ENCODE data around the gene NMNAT2. TPM values are rescaled to one million over a fixed set of nuclear protein-coding genes. Genes with fewer than 3 reads are reported as not detected.

The NMNAT2 gene
- total RNA-seq, 4 donors from 2014 or later: 1.0 to 4.5 (median 2.4) TPM

- TF ChIP-seq CTCF (IDR thresholded peaks at IDR 0.05; ENCODE audit: low read depth): no peak
Measured at GRCh38 chr1:183281553-183282091, 136.6 kb downstream of the NMNAT2 start.

GRCh38 chr1:183281039-183281438 lies 137.1 kb downstream of the NMNAT2 start:
- no peak for TF ChIP-seq CTCF (IDR thresholded peaks at IDR 0.05; ENCODE audit: low read depth)

DNA sequence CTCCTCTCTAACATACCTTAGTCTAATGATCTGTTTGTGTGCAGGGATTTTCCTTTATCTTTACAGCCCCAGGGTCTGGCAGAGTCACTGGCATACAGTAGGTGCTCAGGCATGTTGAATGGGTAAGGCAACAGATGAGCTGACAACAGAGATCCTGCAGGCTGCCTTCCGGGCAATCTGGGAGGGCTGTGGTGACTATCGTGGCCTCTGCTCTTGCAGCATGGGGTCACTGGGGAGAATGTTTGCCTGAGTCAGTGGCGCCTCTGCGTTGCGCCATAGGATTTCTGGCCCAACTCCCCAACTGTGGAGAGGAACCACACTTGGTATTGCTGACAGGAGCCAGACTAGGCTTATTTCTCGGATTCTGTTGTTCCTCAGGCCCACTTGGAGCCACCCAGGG lies 138.3 kb downstream of the NMNAT2 start:
- TF ChIP-seq CTCF (IDR thresholded peaks at IDR 0.05; ENCODE audit: low read depth): no peak

DNA sequence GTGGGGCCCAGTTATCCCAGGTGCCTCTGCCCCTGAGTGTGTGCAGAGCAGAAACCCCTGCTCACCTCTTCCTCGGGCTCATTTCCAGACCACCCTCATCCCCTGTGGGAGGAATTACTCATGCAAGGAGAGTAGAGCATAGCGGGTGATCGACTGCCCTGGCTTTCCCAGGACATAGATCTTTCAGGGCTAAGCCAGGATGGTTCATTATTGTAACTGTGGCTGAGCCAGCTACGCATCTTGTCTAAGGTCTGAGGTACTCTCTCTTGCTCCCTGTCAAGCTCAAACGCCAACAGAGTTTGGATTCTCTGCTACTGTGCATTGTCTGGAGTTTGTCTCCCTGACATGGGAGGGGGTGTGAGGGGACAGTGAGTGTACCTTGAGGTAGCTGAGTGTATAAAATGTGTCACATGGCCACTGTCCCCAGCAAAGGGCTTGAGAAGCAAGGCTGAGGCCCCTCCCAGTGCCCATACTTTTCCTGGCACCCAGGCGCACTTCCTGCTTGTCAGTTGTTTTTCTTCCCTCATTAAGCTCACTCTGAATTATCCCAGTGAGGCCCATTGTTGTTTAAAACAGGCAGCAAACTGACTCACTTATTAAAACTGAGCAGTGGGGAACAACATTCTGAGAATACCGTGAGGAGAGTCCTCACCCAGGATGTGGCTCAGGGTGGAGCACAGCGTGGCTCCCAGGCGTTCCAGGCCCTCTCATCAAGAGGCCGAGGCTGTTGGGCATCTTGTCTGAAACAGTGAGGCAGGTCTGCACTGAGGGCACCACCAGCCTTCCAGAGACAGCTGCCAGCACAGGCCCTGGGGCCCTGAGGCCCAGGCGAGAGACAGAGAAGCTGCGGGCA lies 139.2 kb downstream of the NMNAT2 start:
- no peak for TF ChIP-seq CTCF (IDR thresholded peaks at IDR 0.05; ENCODE audit: low read depth)

DNA sequence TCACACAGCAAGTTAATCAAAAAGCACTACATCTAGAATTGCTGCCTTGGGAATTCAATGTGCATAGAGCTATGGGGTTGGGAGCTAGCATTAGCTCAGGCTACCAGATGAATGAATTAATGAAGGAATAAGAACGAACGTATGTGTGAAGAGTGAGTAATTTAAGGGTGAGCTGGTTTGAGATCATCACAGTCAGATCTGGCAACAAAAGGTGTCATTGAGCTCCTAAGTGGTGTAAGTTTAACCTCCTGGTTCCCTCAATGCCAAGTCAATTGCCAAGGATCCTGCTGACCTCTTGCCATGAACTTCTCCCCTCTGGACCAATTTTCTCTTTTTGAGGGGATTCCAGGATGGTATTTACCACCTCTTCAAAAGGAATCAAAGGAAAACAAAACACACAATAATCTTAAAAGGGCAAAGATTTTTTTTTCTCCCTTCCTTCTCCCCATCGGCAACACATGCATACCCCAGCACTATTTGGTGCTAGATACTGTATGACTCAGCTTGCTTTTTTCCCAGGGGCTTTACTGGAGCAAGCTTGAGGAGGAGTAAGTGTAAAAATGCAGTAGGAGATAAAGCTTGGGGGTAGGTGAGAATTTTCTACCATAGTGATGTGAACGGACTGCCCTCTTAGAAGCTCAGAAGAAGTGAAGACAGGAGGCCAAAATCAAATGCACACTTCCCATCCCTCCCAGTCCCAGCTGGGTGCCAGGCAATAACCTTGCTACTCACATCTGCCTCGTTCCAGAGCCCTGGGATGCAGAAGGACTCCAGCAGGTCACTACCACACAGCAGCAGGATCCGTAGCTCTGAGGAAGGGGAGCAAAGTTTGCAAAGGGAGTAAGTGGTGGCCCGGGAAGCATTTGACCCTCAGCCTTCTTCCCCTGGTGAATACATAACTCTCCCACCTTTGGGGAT lies 140.1 kb downstream of the NMNAT2 start:
- no peak for TF ChIP-seq CTCF (IDR thresholded peaks at IDR 0.05; ENCODE audit: low read depth)

DNA sequence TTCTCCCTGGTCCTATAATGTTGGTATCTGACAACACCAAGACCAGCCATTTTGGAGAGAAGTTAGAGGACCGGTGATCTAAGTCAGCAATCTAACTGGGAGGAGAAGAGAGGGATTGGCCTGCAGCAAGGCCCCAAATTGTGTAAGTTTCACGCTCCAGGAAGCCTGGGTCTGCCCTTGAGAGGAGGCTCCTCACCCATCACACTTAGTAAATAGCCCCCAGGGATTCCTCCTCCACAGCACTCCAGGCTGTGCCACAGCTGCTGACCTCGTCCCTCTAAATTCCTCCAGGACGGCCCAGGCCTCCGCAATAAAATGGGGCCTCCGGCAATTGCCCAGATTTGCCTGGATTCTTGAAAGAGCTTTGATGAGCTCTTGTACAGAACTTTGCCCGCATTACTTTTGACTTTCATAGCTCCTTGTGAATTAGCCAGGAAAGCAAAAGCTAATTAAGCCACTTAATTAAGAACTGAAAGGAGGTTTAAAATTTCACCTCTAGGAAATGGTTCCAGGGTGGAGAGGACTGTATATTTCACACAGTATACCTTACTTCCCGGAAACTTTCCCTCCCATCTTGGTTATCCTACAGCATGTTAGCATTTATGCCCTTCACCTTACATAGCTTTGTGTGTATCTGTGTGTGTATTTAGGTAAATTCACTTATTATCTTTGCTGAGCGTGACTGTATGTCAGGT lies 141.6 kb downstream of the NMNAT2 start:
- no peak for TF ChIP-seq CTCF (IDR thresholded peaks at IDR 0.05; ENCODE audit: low read depth)
